Activated T-cell treated with anti-CD3 and anti-CD28 coated beads for 4 hours (primary cell): ENCODE results near the gene PIGT.

Experiments used
- DNase-seq: peaks from one replicate; pipeline ENCODE4 v3.0.0-alpha.2; 2020

The PIGT gene

DNA sequence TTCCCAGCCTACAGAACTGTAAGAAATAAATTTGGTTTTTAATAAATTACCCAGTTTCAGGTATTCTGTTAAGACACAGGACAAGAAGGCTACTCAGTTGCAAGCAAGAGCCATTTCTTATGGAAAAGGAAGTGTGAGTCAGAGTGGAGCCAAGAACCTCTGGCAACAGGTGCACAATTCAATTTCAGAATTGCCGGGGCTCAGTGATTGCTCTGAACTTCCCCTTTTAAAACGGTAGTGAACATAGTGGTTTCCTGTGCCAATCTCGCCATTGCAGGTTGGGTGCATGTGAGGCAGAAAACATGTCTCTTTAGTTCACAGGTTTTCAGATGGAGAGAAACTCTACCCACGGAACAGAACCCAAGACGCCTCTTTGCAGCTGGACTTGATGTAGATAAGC, 16.4 kb downstream of the PIGT start:
- no peak for DNase-seq

DNA sequence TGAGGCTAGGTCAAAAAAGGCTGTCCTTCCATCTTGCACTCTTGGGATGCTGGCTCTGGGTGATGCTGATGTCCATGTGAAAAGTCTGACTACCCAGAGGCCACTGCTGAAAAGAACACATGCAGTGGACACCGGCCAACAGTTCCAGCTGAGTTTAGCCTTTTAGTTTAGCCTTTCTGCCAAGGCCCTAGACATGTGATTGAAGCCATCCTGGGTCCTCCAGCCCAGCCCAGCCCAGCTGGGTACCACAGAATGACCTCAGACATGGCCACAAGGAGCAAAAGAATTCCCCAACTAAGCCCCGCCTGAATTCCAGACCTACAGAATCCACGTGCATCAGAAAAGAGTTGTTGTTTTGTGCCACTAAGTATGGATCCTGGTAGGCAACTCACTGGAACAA, 17.4 kb downstream of the PIGT start:
- DNase-seq = no peak

DNA sequence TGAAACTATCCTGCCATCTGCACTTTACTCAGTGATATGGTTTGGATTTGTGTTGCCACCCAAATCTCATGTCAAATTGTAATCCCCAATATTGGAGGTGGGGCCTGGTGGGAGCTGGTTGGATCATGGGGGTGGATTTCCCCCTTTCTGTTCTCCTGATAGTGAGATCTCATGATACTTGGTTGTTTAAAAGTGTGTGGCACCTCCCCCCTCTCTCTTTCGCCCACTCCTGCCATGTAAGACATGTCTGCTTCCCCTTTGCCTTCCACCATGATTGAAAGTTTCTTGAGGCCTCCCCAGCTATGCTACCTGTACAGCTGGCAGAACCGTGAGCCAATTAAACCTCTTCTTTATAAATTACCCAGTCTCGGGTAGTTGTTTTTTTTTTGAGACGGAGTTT, 18.0 kb downstream of the PIGT start:
- no peak for DNase-seq

DNA sequence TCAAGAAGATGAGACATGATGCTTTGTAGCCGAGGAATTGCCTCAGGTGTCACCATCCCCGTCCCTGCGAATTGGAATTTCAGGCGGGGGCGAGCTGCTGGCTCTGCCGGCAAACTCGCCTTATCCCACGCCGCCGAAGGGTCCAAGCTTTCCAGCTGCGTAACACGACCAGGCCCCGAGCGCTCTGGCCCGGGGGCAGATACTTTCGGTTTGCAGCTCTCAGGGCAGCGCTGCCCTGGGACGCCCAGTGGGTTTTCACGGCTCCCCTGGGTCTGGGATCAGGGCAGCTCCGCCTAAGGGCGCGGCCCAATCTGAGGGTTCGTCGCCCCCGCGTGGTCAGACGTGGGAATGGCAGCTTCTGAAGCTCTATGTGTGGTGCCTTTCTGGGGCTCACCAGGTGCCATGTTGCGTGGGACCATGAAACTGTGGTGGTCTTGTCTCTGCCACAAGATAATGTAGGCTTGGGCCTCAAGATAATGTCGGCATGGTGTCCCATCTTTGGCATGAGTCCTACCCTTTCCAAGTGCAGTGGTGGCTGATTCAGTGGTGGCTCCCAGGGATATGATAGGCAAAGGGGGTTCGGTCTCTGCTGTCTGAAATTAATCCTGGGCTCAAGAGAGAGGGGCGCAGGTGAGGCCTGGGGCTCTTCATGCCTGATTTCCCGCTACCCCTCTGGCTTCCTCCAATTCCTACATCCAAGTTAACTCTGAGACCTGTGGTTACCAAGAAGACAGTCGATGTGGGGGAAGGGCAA, 21.0 kb downstream of the PIGT start:
- peak; percentile 88 for DNase-seq

DNA sequence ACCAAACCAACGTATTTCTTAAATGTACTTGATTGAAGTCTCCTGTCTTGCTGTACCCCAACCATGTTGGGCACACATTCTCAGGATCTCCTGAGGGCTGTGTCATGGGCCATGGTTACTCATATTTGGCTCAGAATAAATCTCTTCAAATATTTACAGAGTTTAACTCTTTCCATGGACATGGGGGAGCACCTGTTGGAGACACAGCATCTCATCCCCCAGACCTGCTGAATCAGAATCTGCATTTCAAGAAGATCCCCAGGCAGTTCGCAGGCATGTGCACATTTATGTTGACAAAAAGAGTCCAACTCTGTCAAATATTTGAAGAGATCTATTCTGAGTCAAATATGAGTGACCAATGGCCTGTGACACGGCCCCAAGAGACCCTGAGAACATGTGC, 24.5 kb downstream of the PIGT start:
- DNase-seq = no peak

DNA sequence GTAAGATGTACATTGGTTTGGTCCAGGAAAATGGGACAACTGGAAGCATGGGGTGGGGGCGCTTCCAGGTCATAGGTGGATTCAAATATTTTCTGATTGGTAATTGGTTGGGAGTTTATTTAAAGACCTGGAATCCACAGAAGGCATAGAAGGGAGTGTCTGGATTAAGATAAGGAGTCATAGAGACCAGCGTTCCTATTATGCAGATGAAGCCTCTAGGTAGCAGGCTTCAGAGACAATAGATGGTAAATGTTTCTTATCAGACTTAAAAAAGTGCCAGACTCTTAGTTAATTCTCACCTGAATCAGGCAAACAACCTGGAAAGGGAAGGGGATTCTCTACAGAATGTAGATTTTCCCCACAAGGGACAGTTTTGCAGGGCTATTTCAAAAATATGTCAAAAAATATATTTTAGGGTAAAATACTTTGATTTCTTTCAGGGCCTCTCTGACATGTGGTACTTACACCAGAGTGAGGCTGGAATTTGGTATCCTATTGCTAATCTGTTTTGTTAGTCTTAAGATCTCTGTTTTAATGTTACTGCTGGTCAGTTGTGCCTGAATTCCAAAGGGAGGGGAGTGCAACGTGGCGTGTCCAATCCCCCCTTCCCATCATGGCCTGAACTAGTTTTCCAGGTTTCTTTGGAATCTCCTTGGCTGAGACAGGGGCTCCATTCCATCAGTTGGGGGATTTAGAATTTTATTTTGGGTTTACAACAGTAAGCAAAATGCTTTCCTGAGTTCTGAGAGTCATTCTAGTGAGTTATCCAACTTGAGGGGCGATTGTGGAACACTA, 25.1 kb downstream of the PIGT start:
- DNase-seq = no peak

DNA sequence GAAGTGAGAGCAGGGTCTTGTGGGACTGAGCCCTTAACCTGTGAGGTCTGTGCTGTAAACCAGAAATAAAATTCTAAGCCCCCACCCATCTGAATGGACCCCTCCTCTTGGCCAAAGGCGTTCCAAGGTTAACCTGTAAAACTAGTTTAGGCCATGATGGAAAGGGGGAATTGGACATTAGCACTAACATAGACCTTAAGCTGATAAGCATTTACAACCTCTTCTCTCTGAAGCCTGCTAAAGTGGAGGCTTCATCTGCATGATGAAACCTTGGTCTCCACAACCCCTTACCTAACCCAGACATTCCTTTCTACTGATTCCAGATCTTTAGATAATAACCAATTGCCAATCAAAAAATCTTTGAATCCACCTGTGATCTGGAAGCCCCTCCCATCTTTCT, 25.8 kb downstream of the PIGT start:
- no peak for DNase-seq

DNA sequence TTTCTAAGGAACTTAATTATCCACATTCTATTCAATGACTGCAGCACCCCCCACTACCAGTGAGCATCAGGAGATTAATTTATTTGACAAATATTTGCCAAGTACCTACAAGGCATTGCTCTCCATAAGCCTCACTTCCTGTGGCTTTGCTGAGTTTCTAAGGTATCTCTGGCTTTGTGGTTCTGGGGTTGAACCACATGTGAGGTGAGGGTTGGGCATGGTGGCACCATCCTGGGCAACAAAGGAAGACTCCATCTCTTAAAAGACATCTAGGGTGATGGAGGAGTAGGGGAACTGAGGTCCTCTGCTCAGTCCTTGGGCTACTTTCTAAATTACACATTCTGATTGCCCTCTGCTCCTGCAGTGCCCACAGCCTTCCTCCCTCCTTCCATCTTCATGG, 28.1 kb downstream of the PIGT start:
- no peak for DNase-seq

DNA sequence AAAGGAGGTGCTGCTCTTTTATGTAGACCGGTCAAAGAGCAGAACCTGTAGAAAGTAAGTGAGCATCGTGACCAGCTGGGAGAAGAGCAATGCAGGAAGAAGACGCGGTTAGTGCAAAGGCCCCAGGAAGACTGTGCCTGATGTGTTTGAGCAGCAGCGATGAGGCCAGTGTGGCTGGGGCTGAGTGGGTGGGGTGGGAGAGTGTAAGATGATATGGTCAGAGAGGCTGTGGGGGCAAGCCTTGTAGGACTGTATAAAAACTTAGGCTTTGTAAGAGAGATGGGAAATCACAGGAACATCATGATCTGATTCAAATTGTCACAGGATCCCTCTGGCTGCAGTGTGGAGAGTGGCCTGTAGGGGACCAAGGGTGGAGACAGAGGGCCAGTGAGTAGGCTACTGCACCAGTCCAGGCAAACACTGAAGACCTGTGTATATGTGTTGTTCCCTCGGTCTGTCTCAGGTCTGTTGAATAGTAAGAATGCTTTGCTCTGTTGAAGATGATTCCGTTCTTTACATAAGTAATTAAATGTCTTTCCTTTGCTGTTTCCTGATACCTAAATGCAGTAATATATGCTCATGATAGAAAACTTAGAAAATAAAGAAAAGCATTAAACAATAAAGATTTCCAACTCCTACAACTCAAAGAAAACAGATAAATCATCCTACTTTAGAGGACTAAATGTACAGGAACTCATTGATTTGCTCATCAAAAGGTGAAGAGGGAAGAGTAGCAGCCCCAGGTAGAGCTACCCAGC, 30.0 kb downstream of the PIGT start:
- no peak for DNase-seq

DNA sequence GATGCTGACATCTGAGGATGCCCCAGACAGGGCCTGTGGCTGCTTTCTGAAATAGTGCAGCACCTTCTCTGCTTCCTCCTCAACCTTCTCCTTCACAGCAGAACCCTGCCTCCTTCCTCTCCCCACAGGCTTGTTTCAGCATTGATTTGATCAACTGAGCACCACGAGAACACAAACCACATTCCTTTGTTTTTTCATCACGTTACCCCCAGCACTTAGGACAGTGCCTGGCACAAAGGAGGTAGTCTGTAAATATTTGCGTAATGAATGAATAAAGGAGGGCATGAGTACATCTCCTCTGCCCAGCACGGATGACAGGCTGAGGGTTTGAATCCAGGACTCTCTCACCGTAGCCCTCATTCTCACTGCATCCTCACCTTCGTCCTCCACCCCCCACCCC, 32.3 kb downstream of the PIGT start:
- DNase-seq = no peak

DNA sequence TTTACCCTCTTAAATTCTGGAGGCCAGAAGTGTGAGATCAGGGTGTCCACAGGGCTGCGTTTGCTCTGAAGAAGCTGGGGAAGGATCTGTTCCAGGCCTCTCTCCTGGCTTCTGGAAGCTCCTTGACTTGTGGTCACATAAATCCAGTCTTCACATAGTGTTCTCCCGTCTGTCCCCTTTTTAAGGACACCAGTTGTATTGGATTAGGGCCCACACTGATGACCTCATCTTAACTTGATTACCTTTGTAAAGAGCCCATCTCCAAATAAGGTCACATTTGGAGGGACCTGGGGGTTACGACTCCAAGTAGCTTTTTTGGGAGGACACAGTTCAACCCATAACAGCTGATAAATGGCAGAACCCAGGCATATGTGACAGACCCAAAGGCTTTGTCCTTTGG, 33.6 kb downstream of the PIGT start:
- no peak for DNase-seq

DNA sequence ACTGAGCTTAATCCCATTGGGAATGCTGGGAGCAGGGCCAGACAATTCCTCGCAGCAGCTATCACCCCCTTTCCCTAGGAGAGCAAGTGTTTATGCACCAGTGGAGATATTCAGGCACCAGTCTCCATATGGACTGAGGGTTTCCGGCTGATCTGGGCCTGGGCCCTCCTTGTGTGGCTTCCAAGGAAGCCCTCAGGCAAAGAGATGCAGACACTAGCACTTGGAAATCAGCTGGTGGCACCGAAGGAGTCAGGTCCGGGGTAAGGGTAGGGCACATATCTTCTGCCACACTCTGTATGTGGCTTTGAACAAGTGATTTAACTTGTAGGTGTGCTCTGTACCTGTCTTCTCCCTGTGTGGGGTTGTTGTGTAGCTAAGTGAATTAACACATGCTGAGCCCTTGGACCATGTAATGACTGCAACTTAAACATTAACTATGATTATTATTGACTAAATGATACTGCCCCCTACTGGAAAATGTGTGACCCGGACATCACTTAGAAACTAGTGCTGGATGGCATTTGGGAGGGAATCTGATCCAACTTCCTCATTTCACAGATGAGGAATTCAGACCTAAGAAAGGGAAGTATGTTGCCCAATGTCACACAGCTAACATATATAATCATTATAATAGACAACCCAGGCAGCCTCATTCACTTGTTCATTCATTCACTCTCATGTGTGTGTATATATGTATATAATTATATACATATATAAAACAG, 34.3 kb downstream of the PIGT start:
- no peak for DNase-seq

DNA sequence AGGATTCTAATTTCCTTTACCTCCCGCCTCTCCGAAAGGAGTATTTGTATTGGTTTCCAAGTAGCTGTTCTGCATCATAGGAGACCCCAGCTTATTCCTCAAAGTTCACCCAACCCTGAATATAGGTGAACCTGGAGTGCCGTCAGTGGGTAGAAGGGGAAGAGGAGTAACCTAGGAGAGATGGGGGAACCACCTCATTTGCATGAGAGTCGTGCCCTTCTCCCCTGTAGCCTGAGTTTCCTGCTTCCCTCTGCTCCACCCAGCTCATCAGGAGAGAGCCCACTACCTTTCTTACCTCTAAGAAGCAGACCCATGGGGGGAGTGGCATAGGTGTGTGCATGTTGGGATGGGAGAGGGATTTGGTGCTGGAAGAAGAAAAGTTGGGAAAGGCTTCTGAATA, 36.3 kb downstream of the PIGT start:
- no peak for DNase-seq

DNA sequence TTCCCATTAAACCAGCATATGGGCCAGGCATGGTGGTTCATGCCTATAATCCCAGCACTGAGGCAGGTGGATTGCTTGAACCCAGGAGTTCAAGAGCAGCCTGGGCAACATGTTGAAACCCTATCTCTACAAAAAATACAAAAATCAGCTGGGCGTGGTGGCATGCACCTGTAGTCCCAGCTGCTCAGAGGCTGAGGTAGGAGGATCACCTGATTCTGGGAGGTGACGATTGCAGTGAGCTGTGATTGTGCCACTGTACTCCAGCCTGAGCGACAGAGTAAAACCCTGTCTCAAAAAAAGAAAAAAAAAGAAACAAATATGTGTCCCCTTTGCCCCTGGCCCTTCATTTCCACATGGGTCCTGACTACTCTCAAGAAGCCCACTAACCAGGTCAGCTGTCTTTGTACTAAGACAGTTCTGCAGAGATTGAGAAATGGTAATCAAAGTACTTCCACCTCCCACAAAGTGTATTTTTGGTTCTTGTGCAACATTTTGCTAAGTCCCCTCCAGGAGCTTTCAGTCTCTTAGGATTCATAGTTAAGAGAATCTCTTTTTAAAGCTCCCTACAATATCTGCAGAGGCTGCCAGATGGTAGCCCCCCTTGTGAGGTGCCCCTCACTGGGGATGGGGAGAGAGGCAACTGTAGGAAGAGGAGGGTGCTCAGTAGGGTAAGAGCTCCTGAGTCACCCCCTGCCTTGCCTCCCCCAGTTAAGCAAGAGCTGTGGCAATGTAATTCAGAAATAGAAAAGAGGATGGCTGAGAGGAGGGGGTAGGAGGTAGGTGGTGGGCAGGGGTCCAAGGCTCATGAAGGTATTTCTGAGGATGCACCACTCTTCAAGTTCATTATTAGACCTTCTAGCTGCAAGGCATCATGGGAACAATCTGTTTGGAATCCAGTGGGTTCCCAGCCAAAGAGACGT, 37.1 kb downstream of the PIGT start:
- DNase-seq = no peak

DNA sequence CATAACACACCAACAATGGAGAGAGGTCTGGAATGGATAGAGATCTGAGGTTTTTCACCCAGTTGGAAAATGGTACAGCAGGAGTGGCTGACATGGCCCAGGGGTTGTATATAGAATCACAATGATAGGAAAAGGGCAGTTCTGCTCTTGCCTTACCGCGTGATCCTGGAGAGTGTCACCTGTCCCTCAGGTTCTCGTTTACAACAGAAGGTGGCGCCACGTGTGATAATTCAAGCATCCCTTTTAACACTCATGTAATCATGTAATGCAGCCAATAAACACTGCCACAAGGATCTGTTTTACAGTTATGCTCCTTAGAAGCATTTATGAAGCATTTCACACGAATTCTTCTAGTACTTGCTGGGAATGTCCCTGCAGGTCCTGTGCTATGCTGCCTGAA, 40.7 kb downstream of the PIGT start:
- DNase-seq = no peak

DNA sequence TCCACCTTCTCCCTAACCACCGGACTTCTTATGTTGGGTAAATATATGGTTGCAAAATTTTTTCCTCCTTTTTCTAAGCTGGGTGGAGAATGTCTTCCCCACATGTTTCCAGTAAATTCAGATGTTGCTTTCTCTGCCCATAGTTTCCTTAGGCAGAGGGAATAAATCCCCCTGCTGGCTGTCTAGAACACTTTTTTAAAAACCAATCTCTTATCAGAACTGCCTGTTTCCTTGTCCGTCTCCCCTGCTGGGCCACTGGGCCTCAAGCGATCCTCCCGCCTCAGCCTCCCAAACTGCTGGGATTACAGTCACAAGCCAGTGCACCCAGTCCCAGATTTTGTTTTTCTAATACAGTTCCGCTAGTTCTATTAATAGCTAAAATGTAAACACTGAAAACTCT, 43.7 kb downstream of the PIGT start:
- DNase-seq = no peak

DNA sequence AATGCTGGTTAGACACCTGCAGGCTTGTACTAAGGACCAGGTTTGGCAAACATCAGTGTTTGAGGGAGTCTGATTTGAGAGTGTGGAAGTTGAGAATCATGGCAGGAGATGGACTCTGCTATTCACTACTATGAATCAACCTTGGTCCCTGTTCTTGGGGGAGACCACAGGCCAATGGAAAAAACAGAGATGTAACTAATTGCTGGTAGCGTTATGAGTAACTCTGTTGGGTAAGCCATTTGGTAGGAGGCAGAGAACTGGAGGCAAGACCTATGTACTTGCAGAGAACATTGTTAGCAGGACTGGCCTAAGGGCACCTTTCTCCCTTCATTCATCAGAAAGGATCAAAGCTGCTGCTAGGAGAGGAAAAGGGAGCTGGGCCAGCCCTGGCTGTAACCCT, 45.3 kb downstream of the PIGT start:
- no peak for DNase-seq

DNA sequence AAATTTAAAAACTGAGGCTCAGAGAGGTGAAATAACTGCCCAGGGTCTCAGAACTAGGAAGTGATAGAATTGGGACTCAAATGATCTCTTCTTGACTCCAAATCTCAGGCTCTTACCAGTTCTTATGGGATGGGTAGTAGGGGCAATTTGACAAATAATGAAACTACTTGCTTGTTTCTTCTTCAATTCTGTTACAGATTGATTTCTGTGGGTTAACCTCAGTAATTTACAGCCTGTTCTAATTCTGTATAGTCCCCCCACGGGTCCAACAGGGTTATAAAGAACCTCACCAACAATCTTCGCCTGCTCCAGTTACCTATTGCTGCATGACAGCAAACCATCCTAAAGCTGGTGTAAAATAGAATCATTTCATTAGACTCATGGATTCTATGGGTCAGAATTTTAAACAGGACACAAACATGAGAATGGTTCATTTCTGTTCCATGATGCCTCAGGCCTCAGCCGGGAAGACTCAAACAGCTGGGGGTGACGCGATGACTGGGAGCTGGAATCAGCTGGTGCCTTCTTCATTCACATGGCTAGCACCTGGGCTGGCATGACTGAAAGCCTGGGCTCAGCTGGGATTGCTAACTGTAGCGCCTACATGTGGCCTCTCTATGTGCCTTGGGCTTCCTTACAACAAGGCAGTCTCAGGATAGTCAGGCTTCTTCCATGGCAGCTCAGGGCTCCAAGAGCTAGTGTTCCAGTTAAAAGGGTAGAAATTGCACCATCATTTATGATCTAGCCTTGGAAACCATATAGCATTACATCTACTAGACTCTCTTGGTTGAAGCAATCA, 47.0 kb downstream of the PIGT start:
- no peak for DNase-seq

DNA sequence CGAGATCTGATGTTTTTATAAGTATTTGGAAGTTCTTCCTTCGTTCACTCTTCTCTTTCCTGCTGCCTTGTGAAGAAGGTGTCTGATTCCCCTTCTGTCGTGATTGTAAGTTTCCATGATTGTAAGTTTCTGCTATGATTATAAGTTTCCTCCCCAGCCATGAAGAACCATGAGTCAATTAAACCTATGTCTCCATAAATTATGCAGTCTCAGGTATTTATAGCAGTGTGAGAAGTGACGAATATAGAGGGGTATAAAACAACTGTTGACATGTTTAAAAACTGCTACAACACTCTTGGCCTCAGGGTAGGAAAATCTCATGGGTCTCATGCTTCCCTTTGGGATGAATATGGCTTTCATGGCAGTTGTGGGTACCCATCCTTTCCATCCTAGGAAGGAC, 47.8 kb downstream of the PIGT start:
- no peak for DNase-seq

DNA sequence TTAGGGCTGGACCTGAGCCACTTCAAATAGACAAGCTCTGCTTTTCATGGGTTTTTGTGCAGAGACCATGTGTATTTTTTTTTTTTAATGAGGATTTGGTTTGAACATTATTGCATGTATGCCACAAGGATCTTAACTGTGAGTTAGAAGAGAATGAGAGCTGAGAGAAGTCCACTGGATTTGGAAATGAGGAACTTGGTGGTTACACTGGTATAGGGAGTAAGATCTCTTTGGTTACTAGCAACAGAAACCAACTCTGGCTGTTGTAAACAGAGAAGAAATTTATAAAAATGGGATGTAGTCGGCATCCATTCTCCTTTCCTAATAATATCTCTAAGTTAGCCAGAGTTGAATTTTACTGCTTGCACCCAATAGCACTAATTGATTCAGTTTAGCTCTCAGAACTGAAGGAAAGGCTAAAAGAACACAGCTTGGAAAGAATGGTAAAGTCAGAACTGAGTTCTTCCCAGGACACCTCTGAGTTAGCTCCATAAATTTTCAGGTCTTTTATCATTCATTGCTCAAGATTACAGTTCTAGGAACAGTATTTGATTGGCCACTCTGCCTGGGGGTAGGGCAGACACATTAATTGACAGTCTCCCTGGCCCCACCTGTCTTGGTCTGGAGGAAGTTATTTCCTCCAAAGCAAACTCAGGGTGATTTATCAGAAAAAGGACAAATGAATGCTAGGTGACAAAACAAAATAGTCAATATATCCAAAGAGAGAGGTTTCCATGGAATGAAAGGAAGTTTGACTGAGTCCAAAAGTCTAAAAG, 49.7 kb downstream of the PIGT start:
- no peak for DNase-seq
